Embryonic facial prominence (tissue), 1 donor: ENCODE data around the gene CCT5.

Experiments
- DNase-seq: peaks from one replicate; pipeline ENCODE4 v3.0.0-alpha.2; 2016; ENCODE audit errors: extremely low spot score

The CCT5 gene

DNA sequence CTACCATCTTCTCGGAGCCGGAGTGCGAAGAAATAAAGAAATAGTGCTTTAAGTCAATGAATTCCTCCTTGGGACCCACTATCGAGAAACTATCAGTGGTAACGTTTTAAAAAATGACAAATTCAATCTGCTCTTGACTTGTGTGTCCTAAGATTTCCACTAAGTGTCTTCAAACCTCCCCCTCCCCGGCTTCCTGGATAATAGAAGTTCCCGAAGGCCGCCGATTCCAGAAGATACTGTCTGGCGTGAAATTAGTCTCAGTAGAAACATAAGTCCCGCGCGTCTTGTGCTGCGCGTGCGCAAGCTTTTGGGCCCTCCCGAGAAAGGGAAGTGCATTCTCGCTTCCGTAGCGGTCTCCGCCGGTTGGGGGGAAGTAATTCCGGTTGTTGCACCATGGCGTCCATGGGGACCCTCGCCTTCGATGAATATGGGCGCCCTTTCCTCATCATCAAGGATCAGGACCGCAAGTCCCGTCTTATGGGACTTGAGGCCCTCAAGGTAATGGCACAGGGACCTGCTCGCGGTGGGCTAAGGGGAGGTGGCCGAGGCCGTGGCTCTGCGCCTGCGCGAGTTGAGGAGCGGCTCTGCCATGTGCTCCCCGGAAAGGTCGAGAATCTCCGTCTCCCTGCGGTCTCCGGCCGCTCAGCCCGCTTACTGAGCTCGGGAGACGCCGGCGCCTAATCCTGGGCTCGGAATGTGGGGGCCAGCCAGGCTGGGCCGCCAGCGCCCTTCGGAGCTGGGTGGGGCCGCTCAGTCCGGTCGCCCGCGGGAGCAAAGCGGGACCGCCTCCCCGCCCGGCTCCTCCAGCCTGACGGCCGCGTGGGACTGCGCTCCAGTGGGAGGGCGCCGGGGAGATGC lies at the start of gene CCT5:
Gene CCT5 (plus strand): TSS at position 333 of the 858 bp plus-strand sequence. CDS start 61 bp downstream, at position 394.
- peak; percentile 98 for DNase-seq

DNA sequence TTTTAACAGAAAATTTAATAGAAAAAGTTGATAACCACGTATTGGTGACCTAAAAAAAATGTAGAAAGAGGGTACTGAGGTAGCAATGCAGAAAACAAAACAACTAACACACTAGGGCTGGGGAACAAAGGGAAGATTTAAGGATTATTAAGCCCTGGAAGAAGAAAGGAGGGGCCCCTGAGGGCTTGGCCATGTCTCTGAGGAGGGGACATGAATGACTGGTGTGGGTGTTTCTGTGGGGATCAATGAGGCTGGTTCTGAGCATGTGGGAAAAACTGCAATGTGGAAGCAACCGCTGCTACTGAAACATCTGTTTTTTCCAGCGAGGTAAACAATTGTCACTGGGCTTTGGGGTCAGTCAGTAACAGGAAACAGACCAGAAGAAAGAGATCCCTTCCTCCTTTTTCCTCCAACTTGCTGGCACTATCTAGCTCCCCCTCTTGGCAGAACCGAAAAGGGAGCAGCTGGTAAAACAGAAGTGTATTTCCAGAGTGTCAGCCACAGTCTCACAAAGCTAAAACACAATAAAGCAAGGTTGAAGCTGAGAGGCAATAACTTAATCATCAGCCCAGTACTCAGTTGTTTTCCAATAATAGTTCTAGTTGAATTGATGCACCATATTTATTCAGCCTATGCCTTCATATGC lies 48.7 kb upstream of the CCT5 start:
- no peak for DNase-seq

DNA sequence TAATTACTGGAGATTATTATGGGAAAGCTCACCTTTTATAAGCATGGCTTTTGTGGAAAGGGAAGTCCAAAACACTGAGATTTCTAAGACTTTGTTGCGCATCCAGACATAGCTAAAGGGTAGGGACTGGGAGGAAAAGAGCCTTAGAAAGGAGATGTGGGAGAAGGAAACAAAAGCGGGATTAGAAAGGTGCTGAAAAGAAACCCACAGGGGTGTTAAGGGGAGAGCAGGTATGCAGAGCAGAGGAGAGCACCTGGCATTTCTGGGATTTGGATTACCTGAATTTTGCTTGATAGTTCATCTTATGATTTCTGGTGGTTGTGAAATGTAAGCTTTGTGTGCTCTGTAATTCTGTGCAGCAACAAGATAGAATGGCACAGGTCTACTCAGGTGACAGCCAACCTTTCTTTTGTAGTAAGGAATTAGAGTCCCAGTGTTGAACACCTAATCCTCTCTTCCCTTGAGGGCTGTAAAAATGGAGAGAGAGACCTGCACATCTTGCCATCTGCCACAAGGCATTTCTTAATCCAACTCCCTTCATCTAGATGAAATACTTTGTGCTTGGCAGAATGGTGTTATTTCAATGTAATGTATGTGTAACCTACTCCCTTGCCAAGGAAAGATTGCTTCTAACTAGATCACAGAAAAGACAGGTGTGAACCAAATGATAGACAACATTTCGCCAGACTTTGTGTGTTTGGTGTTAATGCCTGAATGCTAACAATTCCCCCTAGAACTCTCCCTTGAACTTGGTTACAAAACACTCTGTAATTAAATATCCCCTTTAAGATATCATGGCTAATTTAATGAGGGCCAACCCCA lies 47.8 kb upstream of the CCT5 start:
- DNase-seq, result no peak

DNA sequence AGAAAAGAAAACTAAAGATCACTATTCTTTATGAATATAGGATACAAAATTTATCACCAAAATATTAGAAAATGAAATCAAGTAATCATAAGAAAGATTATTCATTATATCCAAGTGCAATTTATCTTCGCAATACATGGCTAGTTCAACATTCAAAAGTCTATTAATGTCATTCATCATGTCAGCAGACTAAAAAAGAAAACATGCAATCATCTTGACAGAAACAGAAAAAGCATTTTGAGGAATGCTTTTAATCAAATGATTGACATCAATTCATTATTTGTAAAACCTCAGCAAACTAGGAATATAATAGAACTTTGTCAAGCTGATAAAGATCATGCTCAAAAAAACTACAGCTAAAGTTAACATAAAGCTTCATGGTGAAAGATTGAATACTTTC lies 41.1 kb upstream of the CCT5 start:
- no peak for DNase-seq

DNA sequence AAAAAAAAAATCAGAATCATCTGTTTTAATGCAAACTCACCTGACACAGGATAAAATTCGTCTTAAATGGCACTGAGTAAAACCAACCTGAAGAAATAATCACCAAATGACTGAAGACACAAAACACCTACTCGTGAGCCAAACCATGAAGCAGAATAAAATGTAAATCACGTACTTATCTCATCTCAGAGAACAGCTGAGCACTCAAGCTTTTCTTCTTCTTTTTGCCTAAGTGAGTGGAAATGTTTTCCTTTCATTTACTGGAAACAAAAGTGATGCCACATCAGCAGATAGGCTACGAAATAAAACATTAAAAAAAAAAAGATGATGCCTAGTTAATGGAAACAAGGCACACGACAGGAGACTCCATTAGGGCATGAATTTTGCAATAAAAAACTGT lies 36.8 kb upstream of the CCT5 start:
- no peak for DNase-seq

DNA sequence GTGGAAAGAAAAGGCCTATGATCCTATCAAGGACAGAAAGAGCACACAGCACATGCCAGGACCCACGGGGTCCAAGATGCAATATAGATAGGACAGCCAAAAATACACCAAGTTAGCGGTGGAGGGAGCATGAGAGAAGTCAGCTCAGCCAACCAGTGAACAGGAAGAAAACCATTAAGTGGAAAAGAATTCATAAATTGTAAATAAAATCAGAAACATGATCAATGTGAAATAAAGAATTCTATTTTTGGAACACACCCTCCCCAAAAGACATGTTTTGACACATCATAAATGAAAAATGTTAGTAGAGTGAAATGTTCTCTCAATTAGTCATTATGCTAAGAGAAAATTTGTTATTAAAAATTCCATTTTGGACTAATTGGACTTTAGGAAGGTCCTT lies 36.0 kb upstream of the CCT5 start:
- no peak for DNase-seq

DNA sequence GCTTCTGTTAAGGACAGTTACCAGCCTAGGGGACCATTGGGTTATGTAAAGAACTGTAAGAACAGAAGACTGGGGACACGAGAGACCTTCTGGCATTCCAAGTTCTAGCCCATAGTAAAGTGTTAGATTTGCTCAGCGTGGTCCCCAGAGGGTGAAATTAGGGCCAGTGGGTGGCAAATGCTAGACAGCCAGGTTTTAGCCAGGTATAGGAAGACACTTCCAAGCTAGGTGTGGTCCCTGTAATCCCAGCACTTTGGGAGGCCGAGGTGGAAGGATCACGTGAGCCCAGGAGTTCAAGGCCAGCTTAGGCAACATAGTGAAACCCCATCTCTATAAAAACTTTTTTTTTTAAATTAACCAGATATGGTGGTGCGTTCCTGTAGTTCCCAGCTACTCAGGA lies 34.7 kb upstream of the CCT5 start:
- DNase-seq, result no peak

DNA sequence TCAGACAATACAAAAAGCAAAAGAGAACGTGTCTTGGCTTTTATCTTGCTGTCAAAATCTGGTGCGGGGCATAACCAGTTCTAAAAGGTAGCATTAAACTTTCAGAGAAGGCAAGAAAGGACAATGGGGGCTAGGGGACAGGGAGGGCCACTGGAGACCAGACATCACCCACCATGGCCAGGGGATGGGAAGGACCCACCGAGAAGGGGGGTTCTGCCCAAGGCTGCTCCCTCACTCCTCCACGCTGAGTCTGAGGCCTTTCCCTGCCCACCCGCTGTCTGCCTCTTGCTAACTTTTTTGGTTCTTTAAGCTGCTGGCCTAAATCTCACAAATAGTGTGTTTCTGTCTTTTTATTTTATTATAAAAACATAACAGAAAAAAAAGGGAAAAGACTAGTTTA lies 34.0 kb upstream of the CCT5 start:
- no peak for DNase-seq

DNA sequence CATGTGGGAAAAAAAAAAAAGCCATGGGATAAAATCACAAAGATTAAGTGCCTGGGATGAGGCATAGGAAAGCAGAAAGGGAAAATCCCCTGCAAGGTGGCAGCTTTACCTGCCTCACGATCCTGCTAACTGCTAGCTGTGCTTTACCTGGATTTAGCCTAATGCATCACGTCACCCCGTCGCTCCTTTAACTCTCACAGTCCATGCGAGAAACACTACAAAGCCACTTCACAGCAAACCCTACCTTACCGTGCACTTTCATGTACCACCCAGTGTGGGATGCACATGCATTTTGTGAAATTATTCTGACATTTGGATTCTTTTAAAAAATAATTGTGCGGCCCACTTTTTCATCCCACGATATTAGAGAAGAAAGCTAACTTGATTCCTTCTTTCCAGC lies 31.4 kb upstream of the CCT5 start:
- no peak for DNase-seq

DNA sequence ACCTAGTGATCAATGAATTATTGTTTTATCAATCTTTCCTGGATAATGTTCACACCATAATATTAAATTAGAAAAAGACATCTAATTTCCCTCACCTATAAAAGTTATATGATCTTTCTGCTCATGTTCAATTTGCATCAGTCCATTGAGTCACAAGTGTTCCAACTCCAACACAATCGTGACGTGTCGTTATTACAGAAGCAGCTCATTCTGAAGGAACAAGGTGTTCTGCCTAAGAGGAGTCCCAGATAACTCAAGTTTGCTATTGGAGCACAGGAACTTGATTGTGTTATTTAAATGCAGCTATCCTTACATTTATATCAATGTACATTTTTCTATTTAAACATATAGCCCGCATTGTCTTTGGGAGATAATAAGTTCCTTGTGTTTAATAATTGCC lies 31.0 kb upstream of the CCT5 start:
- DNase-seq, result no peak

DNA sequence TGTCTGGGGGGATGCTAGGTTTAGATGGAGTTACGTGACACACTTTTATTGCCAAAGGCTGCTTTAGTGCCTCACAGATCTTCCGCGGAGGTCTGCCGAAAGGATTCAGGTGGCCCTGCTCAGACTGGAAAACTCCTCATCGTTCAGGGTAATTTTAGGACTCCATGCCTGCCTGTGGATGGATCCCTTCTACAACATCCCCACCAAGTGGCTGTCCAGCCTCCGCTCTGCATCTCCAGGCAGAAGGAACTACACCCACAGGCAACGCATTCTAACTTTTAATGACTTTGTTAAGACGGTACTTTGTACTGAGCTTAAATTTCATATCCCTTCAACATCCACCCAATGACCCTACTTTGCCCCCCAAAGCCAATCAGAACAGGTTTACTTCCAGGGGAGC lies 29.8 kb upstream of the CCT5 start:
- no peak for DNase-seq

DNA sequence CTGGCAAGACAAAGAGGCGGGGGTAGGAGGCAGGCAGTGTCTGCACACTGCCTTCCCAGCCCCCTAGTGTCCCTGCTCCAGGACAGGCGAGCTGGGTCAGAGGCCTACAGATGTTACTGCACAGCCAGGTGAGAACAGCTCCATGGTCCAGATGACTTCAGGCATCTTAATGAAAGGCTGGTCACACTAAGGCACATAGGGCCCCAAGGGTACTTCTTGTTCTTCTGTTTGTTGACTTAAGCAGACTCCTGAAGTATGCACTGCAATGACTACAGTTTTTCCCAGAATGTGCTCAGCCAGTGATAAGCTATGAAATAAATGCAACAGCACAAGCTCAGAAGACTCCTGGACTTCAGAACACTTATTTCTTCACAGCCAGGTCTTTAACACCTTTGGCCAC lies 27.8 kb upstream of the CCT5 start:
- DNase-seq, result no peak

DNA sequence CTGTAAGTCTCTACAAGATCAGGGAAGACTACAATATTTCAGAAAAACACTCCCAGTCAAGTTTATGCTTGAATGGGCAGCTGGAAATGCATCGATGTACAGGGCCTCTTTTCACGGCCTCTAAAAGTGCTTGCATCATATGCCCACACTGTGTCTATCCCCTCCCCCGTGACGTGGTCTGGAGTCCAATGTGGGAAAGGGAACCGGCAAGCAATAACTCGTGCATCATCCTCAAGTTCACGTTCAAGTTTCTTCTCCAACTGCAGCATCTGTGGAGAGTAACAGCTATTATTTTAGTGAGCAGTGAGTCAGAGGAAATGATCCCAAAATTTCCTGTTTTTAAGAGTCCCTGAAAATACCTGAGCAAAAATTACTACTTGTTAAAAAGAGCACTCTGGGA lies 22.7 kb upstream of the CCT5 start:
- DNase-seq, result no peak

DNA sequence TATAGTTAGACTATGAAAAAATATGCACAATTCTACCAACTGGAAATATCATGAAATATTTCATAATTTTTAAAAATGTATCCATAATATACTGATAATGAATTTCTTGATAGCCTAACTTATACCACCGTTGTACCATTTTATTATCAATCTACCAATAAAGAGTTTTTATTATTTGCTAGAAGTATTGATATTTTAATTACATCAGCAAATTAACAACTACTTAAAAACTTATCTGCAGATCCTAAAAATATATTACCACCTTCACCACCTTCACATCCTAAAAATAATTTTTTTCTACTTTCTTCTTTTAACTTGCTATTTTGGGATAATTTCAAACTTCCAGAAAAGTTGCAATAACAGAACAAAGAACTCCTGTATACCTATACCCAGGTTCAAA lies 21.8 kb upstream of the CCT5 start:
- DNase-seq, result no peak

DNA sequence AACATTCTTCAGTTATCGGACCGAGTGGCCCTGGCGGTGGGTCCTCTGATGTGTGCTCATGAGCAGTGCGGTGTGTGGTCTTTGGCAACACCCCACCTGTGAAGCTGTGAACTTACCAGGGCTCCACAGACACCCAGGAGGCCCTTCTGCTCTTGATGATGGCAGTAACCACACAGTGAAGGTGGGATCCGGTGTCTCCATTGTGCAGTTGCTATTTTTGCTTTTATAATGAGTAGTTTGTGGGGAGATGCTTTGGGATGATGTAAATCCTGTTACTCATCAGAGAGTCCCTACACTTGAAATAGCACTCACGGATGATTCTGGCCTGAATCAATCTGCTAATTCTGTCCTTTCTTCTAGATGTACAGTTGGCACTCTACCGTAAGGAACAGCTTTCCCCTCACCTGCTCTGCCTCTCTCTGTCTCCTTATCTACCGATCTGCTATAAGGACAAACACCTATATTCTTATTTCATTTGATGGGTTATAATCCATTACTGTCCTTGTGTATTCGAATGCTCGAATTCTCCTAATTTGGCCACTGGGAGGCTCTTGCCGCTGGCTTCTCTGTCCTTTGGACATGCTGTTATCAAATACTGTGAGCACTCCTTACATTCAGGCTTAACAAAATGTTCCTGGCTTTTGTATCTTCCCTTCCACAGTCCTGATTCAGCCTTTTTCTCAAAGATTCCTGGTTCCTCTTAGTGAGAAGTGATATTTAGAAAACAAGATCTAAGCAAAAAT lies 20.6 kb upstream of the CCT5 start:
- no peak for DNase-seq

DNA sequence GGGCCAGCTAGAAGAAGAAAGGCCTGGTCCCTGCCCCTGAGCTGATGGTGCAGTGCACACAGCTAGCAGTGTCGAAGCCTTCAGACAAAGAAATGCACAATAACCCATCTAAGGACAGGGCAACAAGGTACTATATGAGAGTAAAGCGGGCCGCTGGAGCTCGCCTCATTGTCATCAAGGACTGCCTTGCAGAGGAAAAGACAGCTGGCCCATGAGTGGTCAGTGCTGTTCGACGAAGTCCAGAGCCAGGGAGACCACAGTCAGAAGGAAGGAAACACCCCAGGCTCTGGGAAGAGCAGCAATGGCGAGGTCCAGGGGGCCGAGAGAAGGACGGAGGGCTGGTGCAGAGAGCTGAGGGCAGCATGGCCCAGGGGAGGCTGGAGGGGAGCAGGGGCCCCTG lies 17.7 kb upstream of the CCT5 start:
- DNase-seq, result no peak

DNA sequence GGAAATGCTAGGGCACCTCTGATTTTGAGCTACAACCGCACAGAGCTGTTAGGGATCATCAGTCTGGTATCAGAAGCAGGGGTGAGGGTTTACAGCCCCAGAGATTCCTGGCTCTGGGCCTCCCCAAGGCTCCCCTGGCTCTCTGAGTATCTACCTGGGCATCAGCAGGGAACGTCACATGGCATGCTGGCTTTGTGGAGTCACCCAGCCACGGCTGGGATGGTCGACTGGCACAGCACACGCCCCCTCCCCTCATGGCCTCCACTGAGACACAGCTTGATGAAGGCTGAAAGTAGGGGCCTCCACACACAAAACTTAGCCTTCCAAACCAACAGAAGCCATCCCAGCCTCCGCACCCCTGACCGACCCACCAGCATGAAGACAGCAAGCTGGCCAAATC lies 17.1 kb upstream of the CCT5 start:
- no peak for DNase-seq

DNA sequence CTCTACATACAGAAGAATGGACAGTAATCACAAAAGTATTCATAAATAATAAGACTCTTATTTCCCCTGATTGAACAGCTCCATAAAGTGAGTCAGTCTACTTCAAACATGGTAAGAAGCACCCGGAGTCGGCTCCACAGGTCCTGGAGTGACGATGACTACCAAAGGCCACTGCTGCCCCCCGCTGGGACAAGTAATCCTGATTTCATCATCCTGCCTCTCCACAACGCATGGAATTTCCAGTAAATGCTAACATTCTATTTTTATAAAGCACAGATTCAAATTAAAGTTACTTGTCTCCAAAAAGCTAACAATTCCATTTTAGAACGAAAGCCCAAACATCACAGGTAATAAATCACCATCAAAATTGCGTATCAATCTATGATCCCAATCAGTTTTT lies 16.6 kb upstream of the CCT5 start:
- no peak for DNase-seq

DNA sequence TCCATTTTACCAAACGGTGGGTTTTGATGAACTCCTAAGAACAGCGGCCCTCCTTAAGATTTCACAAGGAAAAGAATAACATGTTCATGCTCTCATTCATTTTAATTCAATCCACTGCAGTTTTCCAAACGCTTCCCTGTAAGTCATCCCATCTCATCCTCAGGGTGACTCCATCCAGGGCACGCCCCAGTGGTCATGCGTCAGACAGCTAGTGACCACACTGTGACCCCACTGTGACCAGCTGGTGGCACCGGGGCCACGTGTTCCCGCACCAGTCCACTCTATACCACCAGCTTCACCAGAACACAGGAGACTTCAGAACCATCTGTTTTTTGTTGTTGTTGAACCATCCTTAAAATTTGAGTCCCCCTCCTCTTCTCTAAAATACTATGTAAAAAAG lies 14.7 kb upstream of the CCT5 start:
- DNase-seq, result no peak

DNA sequence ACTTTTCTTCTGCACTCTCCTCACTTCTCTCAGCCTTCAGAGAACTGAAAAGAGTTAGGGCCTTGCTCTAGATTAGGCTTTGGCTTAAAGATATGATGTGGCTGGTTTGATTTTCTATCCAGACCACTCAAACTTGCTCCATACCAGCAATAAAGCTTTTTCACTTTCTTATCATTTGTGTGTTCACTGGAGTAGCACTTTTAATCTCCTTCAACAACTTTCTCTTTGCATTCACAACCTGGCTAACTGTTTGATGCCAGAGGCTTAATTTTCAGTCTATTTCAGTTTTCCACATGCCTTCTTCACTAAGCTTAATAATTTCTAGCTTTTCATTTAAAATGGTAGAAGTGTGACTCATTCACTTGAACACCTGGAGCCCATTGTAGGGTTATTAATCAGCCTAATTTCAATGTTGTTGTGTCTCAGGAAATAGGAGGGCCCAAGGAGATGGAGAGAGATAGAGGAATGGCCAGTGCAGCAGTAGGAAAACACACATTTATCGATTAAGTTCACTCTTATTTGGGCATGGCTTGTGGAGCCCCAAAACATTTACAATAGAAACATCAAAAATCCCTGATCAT lies 6.3 kb upstream of the CCT5 start:
- no peak for DNase-seq

DNA sequence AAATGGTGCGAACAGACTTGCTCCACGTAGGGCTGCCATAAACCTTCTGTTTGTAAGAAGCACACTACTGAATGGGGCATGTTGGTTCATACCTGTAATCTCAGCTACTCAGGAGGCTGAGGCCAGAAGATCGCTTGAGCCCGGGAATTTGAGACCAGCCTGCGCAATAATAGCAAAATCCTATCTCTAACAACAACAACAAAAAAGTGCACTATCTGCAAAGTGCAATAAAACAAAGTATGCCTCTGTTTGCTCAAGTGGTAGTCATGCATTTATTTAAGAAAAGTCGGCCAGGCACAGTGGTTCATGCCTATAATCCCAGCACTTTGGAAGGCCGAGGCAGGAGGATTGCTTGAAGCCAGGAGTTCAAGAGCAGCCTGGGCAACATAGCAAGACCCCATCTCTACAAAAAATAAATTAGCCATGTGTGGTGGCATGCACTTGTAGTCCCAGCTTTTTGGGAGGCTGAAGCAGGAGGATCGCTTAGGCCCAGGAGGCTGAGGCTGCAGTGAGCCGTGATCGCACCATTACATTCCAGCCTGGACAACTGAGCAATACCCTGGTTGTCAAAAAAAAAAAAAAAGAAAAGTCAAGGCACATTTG lies 5.6 kb upstream of the CCT5 start:
- no peak for DNase-seq
